HepG2 (cell line): ENCODE data around the gene TUBG2. TPM values are rescaled to one million over a fixed set of nuclear protein-coding genes. Genes with fewer than 3 reads are reported as not detected.

Experiments used
- ATF2 ChIP-seq: sonication (generic); formaldehyde crosslinking; IDR thresholded peaks from 2 replicates; pipeline ENCODE4 v1.4.0; 2020; ENCODE audit warnings: missing genetic modification reagents
- CEBPB ChIP-seq: IDR thresholded peaks from 2 replicates; pipeline ENCODE4 v1.6.1; 2011; ENCODE audit warnings: low read depth, low read length, improper control_type of control experiment, borderline replicate concordance
- DNMT3B ChIP-seq: conservative IDR thresholded peaks from 2 replicates; pipeline ENCODE4 v1.6.1; 2016; ENCODE audit warnings: missing biosample characterization, control low read depth
- FOXK2 ChIP-seq: fragments of 450-650 bp; IDR thresholded peaks from 2 replicates; pipeline ENCODE4 v1.6.1; 2016
- MLXIP ChIP-seq: sonication (generic); formaldehyde crosslinking; IDR thresholded peaks from 2 replicates; pipeline ENCODE4 v1.9.0; 2021; ENCODE audit warnings: missing genetic modification reagents, borderline replicate concordance
- NR2F2 ChIP-seq: IDR thresholded peaks from 2 replicates; pipeline ENCODE4 v1.6.1; 2012; ENCODE audit warnings: low read depth, inconsistent platforms, borderline replicate concordance
- PBX2 ChIP-seq: IDR thresholded peaks from 2 replicates; pipeline ENCODE4 v1.6.1; 2016; ENCODE audit warnings: control low read depth
- PREB ChIP-seq: sonication (generic); formaldehyde crosslinking; IDR thresholded peaks from 2 replicates; pipeline ENCODE4 v1.4.0; 2020; ENCODE audit warnings: missing genetic modification reagents
- REPIN1 ChIP-seq: sonication (generic); formaldehyde crosslinking; IDR thresholded peaks from 2 replicates; pipeline ENCODE4 v1.8.0; 2022; ENCODE audit warnings: missing genetic modification reagents, low read depth, mild to moderate bottlenecking, borderline replicate concordance
- SATB2 ChIP-seq: sonication (generic); formaldehyde crosslinking; IDR thresholded peaks from 2 replicates; pipeline ENCODE4 v1.5.0; 2020; ENCODE audit warnings: missing genetic modification reagents
- ZBTB20 ChIP-seq: sonication (generic); formaldehyde crosslinking; IDR thresholded peaks from 2 replicates; pipeline ENCODE4 v1.8.1; 2023; ENCODE audit warnings: missing genetic modification reagents, low read depth, mild to moderate bottlenecking, borderline replicate concordance
- ZFAT ChIP-seq: sonication (generic); formaldehyde crosslinking; conservative IDR thresholded peaks from 2 replicates; pipeline ENCODE4 v1.8.1; 2023; ENCODE audit warnings: missing genetic modification reagents, inconsistent platforms
- ZNF274 ChIP-seq: sonication (generic); formaldehyde crosslinking; IDR thresholded peaks from 2 replicates; pipeline ENCODE4 v1.5.1; 2020; ENCODE audit warnings: mild to moderate bottlenecking, missing genetic modification reagents
- ZNF326 ChIP-seq: sonication (generic); formaldehyde crosslinking; IDR thresholded peaks from 2 replicates; pipeline ENCODE4 v1.4.0; 2020; ENCODE audit warnings: missing genetic modification reagents, borderline replicate concordance
- ZNF329 ChIP-seq: sonication (generic); formaldehyde crosslinking; IDR thresholded peaks from 2 replicates; pipeline ENCODE4 v1.9.0; 2021; ENCODE audit warnings: low read depth, mild to moderate bottlenecking, missing genetic modification reagents
- ZNF550 ChIP-seq: sonication (generic); formaldehyde crosslinking; IDR thresholded peaks from 2 replicates; pipeline ENCODE4 v1.4.0; 2020; ENCODE audit warnings: mild to moderate bottlenecking, missing genetic modification reagents, borderline replicate concordance
- ZNF629 ChIP-seq: sonication (generic); formaldehyde crosslinking; conservative IDR thresholded peaks from 2 replicates; pipeline ENCODE4 v1.5.0; 2020; ENCODE audit warnings: missing genetic modification reagents
- ZNF687 ChIP-seq: sonication (generic); formaldehyde crosslinking; IDR thresholded peaks from 2 replicates; pipeline ENCODE4 v1.5.1; 2020; ENCODE audit warnings: mild to moderate bottlenecking, missing genetic modification reagents, moderate library complexity
- polyA plus RNA-seq, 8 experiments: library from polyadenylated mRNA; depleted of rRNA in 3 of 8; stranded (reverse) in 7 of 8; unstranded in 1 of 8; fragments of >200 nt; fragmentation: Illumina TruSeq in 4 of 8; extraction: Trizol in 4 of 8; gene quantifications; 2 replicates each; pipeline versions ENCODE4 v1.2.1 to v1.2.3, GENCODE V29; 2011 to 2016; ENCODE audit warnings: low read depth in 4 of 8, missing spikeins in 1 of 8, mixed read lengths in 1 of 8; ENCODE audit not compliant: insufficient read depth in 1 of 8
- total RNA-seq, 5 experiments: library from RNA; depleted of rRNA; stranded (reverse); fragments of >200 nt; fragmentation: Illumina TruSeq; extraction: Trizol; gene quantifications; 2 replicates each; pipeline ENCODE4 v1.2.3, GENCODE V29; 2016; ENCODE audit warnings: low read depth in 1 of 5

Gene TUBG2
- total and polyA plus RNA-seq, 2 of the 13 experiments (the other 11 are each of a cell fraction or from before 2014, with no cell fraction given): 16.0 to 42.3 TPM

GRCh38 chr17:42677012-42677857 lies 18.2 kb downstream of the TUBG2 start (continued):
- no peak for TF ChIP-seq ZNF687 (CRISPR knock-in tag)
- no peak for TF ChIP-seq REPIN1
- TF ChIP-seq ZNF550 (CRISPR knock-in tag): no peak
- no peak for TF ChIP-seq ZFAT
- TF ChIP-seq NR2F2: no peak
- TF ChIP-seq CEBPB: peak; percentile 99
- no peak for TF ChIP-seq MLXIP
- 0 out of 2 replicates have a peak, but pooled peaks have one; percentile 15 for TF ChIP-seq ZBTB20 (CRISPR knock-in tag)
- no peak for TF ChIP-seq DNMT3B (CRISPR knock-in tag)
- no peak for TF ChIP-seq SATB2
- 0 out of 2 replicates have a peak, but pooled peaks have one; percentile 20 for TF ChIP-seq PBX2
- TF ChIP-seq ZNF274 (CRISPR knock-in tag): no peak
- TF ChIP-seq PREB (CRISPR knock-in tag): no peak
- TF ChIP-seq ZNF326 (CRISPR knock-in tag): no peak
- TF ChIP-seq FOXK2: peak; percentile 81
- no peak for TF ChIP-seq ZNF329 (CRISPR knock-in tag)
- TF ChIP-seq ATF2 (CRISPR knock-in tag): peak; percentile 77; the same call in 1 of the 2 replicates
- no peak for TF ChIP-seq ZNF629 (CRISPR knock-in tag)
